T-helper 9 cell (primary cell): ENCODE results near the gene PTPRN2.

Experiments
- DNase-seq: peaks from one replicate; pipeline ENCODE4 v3.0.0-alpha.2; 2020

PTPRN2 gene

DNA sequence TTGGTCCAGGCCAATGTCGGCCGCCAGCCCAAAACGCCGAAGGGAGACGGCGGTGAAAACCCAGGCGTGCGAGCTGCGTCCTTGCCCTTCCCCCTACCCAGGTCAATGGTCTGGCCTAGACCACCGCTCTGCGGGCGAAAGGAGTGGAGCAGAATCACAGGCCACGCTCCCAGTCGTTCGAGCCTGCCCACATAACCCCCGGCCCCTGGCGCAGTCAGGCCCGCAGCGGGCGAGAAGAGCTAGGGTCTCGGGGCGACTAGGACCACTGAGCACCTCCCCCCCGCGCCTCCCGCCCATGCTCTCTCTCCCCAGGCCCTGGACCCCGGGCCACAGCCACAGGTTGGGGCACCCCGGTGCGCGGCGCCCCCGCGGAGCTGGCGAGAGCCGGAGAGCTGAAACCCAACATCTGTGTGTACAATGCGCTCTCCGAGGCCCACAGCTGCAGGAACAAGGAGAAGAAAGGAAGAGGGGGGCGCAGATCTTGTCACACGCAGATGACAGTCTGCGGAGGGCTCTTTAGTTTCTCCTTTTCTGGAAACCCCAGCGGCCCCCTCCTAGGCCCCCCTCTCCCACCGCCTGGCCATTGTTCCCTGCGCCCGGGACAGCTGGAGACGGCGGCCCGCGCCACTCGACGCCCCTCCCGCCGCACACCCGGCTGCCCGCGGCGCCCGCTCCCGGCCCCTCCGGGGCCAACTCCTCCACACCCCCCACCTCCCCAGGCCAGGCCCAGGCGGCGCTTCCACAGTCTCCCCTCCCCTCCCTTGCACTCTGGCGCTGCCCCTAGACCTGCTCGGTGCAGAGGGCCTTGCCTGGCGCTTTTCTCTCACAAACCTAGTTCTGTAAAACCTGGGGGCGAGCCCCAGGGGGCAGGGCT lies 895.8 kb downstream of the PTPRN2 start:
- no peak for DNase-seq

DNA sequence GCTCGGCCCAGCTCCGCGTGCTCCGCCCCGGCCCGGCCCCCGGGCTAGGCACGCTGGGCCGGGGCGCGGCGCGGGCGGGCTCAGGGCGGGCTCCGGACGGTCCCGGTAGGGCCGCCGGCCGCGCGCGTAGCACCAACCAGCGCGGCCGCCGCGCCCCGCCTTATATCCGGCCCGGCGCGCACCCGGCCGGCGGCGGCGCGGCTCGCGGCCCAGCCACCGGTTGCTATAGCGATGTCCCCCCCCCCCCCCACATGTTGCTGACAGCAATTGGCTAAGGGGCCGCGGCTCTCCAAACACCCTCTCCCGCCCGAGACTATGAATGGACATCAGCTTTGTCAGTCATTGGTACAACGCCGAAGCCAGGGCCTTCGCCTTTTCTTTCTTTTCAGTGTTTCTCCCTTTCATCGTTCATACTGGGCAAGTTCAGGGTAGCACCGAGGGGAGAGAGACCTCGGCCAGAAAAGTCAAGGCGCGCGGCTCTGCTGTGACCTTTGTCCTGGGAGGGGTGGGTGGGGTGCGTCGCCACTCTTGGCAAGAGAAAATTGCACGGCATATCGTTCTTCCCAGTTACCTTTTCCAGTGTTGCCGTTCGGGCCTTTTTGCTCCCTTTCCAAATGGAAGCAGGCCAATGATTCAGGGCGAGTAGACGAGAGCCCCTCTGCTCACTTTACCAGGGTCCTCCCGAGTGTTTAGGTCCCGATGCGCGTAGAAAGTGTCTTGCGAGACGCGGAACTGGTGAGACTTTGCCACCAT lies 896.6 kb downstream of the PTPRN2 start:
- DNase-seq: no peak

DNA sequence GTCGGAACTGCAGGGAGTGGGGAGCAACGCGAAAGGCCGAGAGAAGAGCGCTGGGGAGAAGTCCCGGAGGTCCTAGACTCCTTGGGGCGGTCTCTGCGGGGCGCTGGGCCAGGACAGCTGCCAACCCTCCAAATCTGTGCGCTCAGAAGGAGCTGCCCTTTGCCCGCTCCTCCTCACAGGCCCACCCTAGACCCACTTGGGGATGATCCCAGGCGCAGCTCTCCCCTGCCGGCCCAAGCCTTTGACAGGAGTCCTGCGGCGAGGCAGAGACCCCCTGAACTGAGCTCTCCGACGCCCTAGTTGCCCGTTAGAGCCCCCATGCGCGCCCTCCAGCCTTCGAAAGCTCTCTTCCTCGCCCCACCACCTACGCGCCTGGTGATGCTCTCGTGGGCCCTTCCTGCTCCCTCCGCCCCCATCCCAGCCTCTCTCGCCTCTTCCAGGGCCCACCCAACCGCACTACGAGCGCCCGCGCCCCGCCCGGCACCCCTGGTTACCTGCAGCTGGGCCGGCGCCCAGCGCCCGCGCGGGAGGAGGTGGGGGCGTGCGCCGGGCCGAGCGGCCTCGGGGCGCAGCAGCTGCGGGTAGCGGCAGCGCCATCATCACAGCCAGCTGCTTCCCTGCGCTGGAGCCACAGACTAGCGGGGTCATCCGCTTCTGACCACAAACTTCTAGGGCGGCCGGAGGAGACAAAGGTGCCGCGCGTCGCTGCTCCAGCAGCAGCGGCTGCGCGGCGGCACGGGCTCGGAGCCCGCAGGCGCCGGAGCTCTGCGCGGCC lies 897.4 kb downstream of the PTPRN2 start:
- DNase-seq: no peak

DNA sequence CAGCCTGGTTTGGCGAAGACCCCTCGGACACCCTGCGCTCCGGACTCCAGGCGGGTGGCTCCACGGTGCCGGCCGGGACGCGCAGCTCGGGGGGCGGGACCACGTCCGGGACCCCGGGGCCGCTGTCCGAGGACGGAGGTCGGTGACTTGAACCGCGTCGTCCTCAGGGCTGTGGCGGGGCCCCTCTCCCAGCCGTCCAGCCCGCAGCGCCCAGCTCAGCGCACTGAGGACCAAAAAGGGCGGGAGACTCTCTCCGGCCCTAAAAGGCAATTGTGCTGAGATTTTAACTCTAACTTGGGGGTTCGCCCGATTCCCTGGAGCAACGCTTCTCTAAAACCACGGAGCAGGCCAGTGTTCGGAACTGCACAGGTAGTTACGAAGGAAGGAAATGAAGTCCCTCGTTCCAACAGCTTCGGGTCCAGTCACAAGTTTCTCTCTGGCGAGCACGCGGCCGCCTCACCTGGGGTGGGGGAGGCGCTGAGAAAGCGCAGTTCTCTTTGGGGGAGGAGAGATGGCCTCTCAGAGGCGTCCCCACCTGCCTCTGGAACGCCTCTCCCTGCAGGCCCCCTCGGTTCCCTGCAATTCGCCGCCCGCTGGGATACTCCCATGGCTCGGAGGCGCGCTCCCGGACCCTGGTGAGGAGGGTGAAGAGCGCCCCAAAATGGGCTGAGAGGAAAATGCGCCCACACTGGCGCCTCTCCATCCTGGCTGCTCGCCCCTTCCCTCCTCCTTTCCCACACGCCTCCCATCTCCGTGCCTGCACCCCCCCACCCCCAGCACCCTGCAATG lies 898.2 kb downstream of the PTPRN2 start:
- no peak for DNase-seq

DNA sequence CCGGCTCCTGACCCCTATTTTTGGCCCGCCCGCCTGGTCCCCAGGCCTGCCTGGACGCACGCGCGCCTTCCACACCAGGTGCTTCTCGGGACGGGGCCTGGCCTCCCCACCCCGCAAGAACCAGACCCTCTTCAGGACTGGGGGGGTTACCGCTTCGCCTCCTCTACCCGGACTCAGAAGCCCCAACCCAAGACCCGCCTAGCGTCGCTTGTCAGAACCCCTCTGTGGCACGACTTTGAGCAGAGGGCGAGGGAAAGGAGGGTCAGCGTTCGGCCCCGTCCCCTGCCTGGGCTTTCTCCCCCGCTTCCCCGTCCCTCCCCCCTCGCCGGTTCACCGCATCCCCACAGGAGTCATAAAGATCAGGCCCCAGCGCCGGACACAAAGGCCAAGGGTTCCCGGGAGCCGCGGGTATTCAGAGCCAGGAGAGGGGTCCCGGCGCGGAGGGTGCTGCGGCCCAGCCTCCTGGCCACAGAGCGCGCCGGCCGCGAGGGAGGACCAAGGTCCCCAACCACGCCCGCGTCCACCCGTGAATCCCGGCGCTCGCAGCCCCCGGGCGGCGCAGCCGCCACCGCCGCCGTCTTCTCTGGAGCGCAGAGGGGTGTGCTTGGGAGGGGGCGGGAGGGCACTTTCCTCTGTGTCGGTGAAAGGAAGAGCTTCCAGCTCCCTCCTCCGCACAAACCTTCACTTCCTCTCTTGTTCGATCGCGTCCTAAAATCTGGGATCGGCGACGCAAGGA lies 898.9 kb downstream of the PTPRN2 start:
- no peak for DNase-seq

DNA sequence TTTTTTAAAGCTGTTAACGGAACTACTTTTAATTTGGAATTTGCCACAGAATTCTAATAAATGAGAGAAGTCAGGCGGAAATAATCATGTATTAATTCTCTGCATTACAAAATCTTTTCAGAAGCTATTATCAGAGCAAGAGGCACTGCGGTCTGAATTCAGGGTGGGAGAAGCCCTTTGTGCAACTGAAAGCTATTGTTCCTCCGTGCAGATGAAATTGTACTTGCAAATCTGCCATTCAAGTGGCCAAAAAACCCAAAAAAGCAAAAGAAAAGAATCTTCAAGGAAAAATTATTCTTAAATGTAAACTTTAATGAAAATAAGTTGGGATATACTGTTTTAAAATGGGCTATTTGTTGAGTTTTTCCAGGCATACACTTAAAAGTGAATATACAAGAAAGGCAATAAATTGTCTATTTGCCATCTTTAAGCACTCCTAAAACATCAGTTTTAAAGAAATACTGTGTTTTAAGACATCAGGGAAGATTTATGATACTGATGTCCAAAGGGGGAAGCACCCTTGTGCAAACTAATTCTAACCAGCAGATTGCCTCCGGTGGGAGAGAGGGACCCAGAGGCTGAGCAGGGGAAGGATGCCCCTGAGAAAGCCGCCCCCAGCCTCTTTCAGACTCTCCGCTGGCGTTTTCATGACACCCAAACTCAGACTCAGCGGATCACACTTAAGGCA lies 899.6 kb downstream of the PTPRN2 start:
- DNase-seq: no peak

DNA sequence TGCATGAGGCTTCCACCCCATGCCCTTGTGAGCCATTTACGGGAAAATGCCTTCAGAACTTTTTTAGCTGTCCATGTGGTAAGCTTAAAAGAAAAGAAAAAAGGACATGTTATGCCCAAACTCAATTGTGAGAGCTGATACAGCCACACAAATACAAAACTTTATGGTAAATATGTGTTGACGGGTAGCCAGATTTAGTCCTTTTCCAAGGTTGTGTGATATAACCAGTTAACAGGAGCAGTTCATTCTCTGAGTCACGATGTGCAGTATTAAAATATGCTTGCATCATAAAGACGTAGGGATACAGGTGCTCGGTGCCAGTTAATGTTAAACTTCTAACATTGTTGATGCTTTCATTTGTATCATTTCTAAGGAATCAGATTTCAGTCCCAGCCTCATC lies 900.5 kb downstream of the PTPRN2 start:
- no peak for DNase-seq

DNA sequence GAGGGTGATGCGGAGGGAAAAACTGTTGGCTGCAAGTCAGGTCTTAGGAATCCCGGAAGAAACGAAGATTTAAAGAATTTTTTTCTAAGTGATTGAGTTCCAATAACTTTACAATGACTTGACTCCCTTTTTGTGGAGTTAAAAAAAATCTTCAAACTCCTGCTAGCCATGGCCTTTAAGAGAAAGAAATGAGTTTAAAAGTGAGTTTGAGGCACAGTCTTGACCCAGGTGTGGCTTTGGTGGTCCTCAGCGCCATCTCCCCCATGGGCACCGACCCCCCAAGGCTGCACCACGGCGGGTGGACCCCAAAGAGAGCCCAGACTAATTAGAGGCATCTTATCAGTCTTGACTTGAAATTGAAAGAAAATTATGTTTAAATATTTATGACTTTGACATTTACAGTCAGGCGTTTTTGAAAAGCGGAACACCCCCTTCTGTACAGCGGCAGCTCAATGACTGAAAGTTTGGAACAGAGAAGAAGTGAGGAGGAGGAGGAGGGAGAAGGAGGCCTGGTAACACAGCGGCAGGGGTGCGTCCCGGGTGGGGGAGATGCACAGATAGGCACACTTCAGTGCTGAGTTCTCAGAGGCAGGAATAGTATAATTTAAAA lies 901.2 kb downstream of the PTPRN2 start:
- DNase-seq: no peak

DNA sequence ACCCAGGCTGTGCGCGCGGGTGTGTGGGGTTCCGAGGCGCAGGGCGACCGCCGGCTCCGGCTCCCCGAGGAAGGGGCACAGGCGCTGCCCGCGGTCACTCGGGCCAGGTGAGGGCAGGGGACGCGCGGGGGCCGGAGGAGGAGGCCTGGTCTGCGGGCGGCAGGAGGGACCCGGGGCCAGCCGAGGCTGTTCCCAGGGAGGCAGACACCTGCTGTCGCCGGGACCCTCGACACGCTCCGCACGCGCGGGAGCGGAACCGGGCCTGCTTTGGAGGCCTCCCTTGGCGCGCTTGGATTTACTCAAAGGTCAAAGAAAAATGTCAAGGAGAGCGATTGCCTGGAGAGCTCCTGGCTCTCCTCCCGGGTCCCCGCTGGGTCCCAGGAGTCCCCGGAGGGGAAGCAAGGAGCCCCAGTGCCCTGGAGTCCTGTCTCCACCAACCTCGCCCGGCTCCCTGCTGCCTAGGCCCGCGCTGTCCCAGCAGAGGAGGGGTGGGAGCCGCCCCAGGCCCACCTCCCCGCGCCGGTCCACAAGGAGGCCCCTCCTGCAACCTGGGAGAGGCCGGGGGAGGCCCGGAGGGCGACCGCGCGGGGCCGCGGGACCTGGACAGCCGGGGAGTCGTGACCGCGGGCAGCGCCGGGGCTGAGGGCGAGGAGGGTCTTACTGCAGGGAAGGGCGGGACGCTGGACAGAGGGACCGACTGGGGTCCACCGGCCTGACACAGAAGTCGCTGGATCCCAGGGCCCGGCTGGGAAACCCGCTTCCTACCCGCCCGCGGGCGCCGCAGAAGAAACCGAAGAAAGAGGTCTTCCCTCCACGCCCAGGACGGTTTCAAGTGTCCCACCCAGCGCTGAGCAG lies 902.0 kb downstream of the PTPRN2 start:
- no peak for DNase-seq

DNA sequence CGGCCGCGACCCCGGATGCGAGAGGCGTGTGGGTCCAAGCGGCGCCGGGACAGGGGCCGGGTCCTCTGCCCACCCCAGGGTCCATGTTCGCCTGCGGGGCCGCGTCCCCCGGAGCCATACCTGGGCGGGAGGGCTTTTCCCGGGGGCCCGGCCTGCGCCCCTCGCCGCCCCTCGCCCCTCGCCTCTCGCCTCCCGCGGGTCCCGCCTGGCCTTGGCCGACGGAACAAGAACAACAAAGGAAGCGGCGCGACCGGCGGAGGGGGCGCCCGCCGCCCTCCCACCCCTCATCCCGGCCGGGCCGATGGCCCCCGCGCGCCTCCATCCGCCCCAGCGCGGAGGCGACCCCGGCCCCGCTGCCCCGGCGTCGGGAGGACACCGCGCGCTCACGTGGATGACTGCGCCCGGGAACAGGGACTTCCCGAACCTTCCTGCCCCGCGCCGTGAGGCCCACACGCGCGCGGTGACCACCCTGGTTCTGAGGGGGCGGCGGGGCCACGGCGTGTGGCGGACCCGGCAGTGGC lies 902.7 kb downstream of the PTPRN2 start:
- no peak for DNase-seq

DNA sequence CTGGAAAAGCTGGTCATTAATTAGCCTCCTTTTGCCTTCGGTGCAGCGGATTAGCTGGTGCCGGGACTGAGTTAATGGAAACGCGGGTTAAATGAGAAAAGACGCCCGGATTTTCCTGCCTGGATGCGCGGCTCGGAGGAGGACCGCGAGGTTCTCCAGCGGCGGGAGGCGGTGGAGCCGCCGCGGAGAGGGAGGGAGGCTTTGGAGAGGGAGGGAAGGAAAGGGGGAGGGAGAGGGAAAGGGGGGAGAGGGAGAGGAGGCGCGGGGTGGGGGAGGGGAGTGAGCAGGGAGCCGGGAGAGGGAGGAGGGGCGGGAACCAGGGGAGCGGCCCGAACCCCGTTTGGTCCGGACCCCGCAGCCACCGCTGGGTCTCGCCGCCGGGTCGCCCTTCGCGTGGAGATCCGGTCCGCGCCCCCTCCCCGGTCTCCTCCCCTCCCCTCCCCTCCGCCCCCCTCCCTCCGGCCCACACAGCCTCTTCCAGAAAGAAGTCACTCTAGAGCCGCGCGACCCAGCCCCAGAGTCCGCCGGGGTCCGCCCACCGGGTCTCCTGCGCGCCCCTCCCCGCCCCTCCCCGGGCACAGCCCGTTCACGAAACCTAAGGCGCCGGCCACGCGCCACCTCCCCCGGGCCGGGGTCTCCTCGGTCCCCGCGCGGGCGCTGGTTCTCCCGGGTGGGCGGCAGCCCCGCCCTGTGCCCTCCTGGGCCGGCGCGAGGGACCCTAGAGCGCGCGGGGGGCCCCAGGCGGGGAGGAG lies 903.3 kb downstream of the PTPRN2 start:
- no peak for DNase-seq

DNA sequence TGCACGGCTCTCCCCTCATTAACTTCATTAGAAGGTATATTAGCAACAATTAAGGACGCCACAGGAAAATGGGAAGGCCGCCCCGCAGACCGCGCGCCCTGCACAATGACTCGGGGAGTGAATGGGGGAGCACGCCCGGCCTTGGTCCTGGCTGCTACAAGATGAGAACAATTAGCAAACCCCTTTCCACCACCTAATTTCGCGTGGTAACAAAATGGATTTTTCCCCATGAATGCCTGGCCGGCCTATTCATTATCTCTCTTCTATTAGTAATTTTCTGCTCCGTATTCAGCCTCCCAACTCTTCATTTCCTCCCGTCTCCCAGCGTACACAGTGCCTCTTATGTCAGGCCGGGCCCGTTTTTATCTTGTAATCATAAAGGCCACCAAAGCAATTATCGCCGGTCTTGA lies 903.9 kb downstream of the PTPRN2 start:
- no peak for DNase-seq

DNA sequence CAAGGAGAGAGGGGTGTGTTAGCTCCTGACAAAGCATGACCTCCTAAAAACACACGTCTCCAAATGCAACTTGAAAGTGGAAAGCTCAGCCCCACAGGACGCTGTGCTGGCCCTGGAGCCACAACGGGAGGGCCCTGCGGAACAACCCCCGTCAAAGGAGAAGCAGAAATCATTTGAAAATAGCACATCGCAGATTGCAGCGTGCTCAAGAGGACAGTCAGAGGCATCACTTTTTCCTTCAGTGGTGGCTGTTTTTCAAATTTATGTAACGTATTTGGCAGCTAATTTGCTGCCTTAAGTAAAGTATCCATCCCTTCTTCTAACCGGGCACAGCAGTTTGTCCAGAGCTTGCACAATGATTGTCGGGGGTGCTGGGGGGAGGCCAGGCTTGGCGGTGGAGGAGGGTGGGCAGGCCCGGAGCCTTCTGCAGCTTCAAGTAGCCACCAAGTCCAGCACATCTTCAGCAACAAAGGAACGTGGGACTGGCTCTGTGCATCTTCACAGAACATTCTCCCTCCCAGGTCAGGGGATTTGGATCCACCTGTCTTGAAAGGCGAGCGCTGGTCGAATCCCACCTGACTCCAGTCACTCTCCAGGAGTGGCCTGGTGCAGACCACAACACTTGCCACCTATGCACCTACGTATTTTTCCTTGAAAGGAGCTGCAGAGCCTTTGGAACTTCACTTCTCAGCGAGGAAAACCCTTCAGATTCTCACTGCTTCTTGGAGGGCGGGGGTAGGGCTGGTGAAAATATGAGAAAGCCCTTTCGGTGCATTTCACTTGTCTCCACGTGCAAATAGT lies 904.5 kb downstream of the PTPRN2 start:
- no peak for DNase-seq

DNA sequence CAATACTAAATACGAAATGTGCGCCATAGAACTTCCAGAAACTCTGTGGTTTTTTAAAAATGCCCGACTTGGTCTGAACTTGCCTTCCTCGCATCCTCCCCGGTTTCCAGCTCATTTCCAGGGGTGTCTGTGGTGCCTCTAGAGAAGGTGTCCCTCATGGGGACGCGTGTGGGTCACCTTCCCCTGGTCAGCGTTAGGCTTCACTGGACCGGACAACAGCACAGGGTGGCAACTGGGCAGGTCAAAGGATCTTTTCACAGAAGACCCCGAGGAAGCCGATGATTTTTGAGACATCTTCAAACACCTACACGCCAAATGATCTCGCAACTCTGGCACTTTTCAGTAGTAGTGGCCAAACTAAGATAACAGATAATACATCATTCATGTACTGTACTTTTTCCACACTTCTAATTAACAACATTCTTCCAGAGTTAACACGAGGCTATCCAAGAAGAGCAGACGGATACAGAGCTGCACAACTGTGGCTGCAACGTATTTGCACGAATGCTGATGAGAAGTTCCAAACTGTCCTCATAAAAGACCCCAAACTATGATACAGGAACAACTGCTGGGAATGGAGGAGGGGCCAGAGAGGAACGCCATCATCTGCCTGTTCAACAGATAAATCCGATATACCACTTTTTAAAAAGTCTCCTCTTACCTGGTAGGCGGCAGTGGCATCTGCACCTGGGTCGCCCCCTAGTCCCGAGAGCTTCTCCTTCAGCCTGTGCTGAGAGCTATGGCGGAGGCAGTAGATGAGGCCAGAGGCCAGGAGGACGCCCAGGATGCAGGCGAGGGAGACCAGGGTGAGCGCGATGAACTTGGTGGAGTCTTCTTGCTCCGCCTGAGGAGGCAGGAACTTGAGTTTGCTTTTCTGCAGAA lies 905.3 kb downstream of the PTPRN2 start:
- DNase-seq: no peak

DNA sequence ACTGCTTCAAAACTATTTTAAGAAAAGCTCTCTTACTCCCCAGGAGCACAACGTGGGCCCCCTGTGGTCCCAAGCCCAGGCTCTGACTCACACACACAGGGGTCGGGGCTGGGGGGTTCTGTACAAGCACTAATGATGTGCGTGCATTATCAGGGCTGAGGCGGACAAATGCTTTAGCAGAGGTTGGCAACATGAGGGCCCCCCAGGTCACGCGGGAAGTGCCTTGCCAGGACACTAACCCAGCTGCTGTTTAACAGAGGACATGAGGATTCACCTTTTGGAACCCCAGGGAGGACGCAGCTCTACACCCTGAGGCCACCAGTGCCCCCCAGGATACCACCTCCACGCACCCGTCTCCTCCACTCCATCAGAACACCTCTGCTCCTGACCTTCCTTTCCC lies 908.0 kb downstream of the PTPRN2 start:
- DNase-seq: no peak

DNA sequence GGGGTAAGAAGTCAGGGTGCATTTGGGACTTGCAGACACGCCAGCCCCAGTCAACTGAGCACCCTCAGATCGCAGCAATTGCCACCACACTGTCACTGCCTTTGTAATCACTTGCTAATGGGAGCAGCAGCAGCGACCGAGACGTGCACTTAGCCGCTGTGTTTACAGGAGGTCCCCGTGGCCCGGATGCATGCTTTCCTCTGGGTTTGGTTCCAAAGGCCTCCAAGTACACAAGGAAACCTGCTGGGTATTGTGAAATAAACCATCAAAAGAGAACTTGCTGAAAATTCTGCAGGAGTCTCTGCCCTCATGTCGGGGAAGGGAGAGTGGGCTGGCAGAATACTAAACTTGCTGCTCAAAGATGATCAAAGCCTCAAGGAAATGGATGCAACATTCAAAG lies 909.1 kb downstream of the PTPRN2 start:
- no peak for DNase-seq
